Loucy (cell line): Measurements from ENCODE around the gene GAK.

Source experiments
- EZH2phosphoT487 ChIP-seq: fragments of 200-600 bp; IDR thresholded peaks from 2 replicates; pipeline ENCODE4 v1.6.1; 2018; ENCODE audit warnings: antibody characterized with exemption, mild to moderate bottlenecking, moderate library complexity, borderline replicate concordance
- TF ChIP-seq, protein P1 (sequence below): fragments of 200-600 bp; sonication (generic); conservative IDR thresholded peaks from 2 replicates; pipeline ENCODE4 v1.5.1; 2014; ENCODE audit warnings: mild to moderate bottlenecking, antibody characterized with exemption, low read length

DNA sequence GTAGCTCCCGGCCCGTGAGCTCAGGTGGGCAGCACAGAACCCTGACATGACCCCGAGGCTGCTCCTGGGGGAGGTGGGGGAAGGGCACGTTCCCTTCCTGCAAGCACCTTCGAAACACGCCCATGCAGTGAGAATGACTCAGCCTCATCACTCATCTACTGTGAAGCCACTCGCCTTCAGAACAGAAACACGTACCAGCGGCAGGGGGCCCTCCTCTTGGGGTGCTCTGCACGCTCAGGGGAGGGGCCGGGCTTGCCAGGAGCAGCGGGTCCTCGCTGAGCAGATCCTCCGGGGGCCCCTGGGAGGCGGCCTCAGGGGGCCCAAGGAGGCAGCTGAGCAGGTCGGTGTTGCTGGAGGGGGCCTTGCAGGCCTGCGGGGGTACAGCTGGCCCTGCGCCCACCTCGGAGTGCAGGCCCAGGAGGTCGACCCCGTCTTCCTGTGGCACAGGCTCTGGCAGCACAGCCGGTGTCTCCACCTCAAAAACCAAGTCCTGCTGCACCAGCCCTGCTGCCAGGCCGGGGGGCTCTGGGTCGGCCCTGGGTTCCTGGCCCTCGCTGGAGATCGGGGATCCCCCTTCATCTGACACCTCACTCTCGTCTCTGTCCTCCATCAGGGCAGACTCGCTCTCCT lies 65.2 kb downstream of the GAK start:
- TF ChIP-seq, protein P1, sequence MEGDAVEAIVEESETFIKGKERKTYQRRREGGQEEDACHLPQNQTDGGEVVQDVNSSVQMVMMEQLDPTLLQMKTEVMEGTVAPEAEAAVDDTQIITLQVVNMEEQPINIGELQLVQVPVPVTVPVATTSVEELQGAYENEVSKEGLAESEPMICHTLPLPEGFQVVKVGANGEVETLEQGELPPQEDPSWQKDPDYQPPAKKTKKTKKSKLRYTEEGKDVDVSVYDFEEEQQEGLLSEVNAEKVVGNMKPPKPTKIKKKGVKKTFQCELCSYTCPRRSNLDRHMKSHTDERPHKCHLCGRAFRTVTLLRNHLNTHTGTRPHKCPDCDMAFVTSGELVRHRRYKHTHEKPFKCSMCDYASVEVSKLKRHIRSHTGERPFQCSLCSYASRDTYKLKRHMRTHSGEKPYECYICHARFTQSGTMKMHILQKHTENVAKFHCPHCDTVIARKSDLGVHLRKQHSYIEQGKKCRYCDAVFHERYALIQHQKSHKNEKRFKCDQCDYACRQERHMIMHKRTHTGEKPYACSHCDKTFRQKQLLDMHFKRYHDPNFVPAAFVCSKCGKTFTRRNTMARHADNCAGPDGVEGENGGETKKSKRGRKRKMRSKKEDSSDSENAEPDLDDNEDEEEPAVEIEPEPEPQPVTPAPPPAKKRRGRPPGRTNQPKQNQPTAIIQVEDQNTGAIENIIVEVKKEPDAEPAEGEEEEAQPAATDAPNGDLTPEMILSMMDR, result no peak
- no peak for TF ChIP-seq EZH2phosphoT487
